ENCODE measurements around the gene TRDN.

DNA sequence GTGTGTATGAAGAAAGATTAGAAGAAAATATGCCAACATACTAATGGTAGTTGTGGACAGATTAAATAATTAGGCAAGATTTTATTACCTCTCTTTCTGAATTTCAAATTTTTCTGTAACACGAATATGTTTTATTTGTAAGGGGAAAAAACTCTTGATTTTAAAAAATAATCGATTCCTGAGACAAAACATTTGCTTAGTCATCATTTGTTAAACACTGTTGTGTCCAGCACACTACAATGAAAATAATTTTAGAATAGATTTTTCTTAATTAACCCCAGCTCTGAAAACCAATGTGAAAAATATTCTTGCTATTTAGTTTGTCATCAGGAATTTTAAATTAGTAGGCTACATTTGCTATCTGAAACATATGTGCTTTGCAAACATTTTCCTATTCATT lies 253.0 kb downstream of the TRDN start:
- TF ChIP-seq, protein P1, sequence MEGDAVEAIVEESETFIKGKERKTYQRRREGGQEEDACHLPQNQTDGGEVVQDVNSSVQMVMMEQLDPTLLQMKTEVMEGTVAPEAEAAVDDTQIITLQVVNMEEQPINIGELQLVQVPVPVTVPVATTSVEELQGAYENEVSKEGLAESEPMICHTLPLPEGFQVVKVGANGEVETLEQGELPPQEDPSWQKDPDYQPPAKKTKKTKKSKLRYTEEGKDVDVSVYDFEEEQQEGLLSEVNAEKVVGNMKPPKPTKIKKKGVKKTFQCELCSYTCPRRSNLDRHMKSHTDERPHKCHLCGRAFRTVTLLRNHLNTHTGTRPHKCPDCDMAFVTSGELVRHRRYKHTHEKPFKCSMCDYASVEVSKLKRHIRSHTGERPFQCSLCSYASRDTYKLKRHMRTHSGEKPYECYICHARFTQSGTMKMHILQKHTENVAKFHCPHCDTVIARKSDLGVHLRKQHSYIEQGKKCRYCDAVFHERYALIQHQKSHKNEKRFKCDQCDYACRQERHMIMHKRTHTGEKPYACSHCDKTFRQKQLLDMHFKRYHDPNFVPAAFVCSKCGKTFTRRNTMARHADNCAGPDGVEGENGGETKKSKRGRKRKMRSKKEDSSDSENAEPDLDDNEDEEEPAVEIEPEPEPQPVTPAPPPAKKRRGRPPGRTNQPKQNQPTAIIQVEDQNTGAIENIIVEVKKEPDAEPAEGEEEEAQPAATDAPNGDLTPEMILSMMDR (conservative IDR thresholded peaks at IDR 0.05 in 1 of 2, IDR thresholded peaks at IDR 0.05 in 1 of 2; ENCODE audit: extremely low read depth in 1 of 2, insufficient read depth in 1 of 2, low read depth in 1 of 2, low read length in 2 of 2): no peak
- TF ChIP-seq EZH2 (IDR thresholded peaks at IDR 0.05; ENCODE audit: borderline replicate concordance, low read length): no peak

Data from mammary epithelial cell (primary cell).